Calu3 (cell line): Measurements from ENCODE around the gene SLC36A1. TPM values are rescaled to one million over a fixed set of nuclear protein-coding genes. Genes with fewer than 3 reads are reported as not detected.

Experiments
- BruUV-seq: library from RNA; stranded (reverse); fragments of 400-500 nt; replicated peaks from 2 replicates; lab custom pipeline; 2021; lab: Mats Ljungman, UMichigan
- CTCF ChIA-PET: fragments of 300-600 bp; sonication (Branson Sonifier 250); formaldehyde crosslinking; loops from one replicate; lab custom pipeline; 2022; ENCODE audit warnings: antibody characterized with exemption; lab: Charles Lee
- DNase-seq: peaks from one replicate; pipeline ENCODE4 v3.0.0; 2022
- H3K27ac Mint-ChIP-seq: one replicate; pipeline ENCODE4 v1.8.0; 2022; ENCODE audit warnings: mixed read lengths; ENCODE audit not compliant: unreplicated experiment
- H3K27me3 Mint-ChIP-seq: one replicate; pipeline ENCODE4 v1.8.0; 2022; ENCODE audit warnings: mixed read lengths; ENCODE audit not compliant: unreplicated experiment
- H3K36me3 Mint-ChIP-seq: one replicate; pipeline ENCODE4 v1.8.0; 2022; ENCODE audit warnings: mild to moderate bottlenecking, moderate library complexity, mixed read lengths; ENCODE audit not compliant: insufficient read depth, unreplicated experiment
- H3K4me1 Mint-ChIP-seq: one replicate; pipeline ENCODE4 v1.8.0; 2022; ENCODE audit warnings: mild to moderate bottlenecking, low read depth, mixed read lengths; ENCODE audit not compliant: unreplicated experiment
- H3K4me3 Mint-ChIP-seq: one replicate; pipeline ENCODE4 v1.8.0; 2022; ENCODE audit warnings: mild to moderate bottlenecking, low read depth, moderate library complexity, mixed read lengths; ENCODE audit not compliant: unreplicated experiment
- H3K9me3 Mint-ChIP-seq: one replicate; pipeline ENCODE4 v1.8.0; 2022; ENCODE audit warnings: low read depth, mixed read lengths; ENCODE audit not compliant: unreplicated experiment
- CTCF ChIP-seq: fragments of 200-600 bp; IDR thresholded peaks from one replicate; pipeline ENCODE4 v1.8.0; 2022; ENCODE audit warnings: antibody characterized with exemption; ENCODE audit not compliant: unreplicated experiment
- intact Hi-C: fragments of 100-400 bp; cut with micrococcal nuclease; formaldehyde crosslinking; loops from one replicate; pipeline ENCODE4 v1.10.0; 2022; ENCODE audit not compliant: unreplicated experiment
- total RNA-seq: library from RNA; stranded (reverse); gene quantifications from 2 replicates; pipeline ENCODE4 v1.2.3, GENCODE V29; 2022

The SLC36A1 gene
- total RNA-seq, 1 experiment from 2014 or later = 11.4 TPM

- Mint-ChIP-seq H3K36me3 (peaks cover 12% of the 10 kb centered on the region), H3K4me1 (peaks cover 26% of the 10 kb centered on the region), H3K9me3 (no peaks in the 10 kb centered on the region), H3K27ac (no peak overlapping the region), H3K4me3 (no peak overlapping the region), H3K27me3 (peaks cover 16% of the 10 kb centered on the region)
- no peak for TF ChIP-seq CTCF
- intact Hi-C loops = loop anchor here (10.0 kb wide), 2 partner anchors 326 to 444 kb away; partner anchors contain the start of gene G3BP1
- DNase-seq = no peak
- no TSS peak for BruUV-seq
- CTCF ChIA-PET = interaction anchor here (2.4 kb wide), 1 partner anchor 74 kb away, joined by 16 read pairs; no protein-coding TSS in a partner anchor
Observed at GRCh38 chr5:151449297-151449696, 1.9 kb downstream of the SLC36A1 start.

- Mint-ChIP-seq H3K4me3 (no peak overlapping the region), H3K27ac (no peak overlapping the region), H3K4me1 (peaks cover 26% of the 10 kb centered on the region), H3K27me3 (peaks cover 16% of the 10 kb centered on the region), H3K36me3 (peaks cover 12% of the 10 kb centered on the region), H3K9me3 (no peaks in the 10 kb centered on the region)
- no TSS peak for BruUV-seq
- DNase-seq = no peak
- CTCF ChIA-PET = no interaction called here
- intact Hi-C loops = loop anchor here (10.0 kb wide), 2 partner anchors 325 to 445 kb away; partner anchors contain the start of gene G3BP1
- no peak for TF ChIP-seq CTCF
Observed at GRCh38 chr5:151449839-151450238, 2.4 kb downstream of the SLC36A1 start.

DNA sequence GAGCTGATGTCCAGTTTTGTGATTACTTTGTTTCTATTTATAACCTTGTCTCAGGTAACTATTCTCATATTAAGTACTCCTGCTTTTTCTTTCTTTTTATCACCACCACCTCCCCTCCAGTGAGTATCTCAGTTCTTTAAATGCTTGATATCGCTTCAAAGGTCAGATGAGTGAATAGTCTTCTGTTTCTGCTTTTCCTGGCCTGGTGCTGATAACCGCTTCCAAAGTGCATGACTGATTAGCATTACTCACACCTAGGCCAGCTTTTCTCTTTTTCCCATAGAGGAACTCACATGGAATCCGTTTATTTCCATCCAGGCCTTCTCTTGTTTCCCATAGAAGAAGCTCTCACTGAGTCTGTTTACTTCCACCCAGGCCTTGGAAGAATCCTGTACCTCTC is 3.2 kb downstream of the SLC36A1 start:
- CTCF ChIA-PET = no interaction called here
- no peak for DNase-seq
- no peak for TF ChIP-seq CTCF

GRCh38 chr5:151451626-151452520 is 4.5 kb downstream of the SLC36A1 start:
- Mint-ChIP-seq H3K4me1 (peaks cover 26% of the 10 kb centered on the region), H3K4me3 (no peak overlapping the region), H3K9me3 (no peaks in the 10 kb centered on the region), H3K36me3 (peaks cover 12% of the 10 kb centered on the region), H3K27me3 (no peaks in the 10 kb centered on the region), H3K27ac (no peak overlapping the region)
- no peak for DNase-seq
- TF ChIP-seq CTCF = no peak
- intact Hi-C loops = no loop called here
- no TSS peak for BruUV-seq
- CTCF ChIA-PET = no interaction called here

More for the DNA sequence above, 3.2 kb downstream of the SLC36A1 start:
- BruUV-seq = no TSS peak
- H3K27ac Mint-ChIP-seq = no peak overlapping the region
- peaks cover 26% of the 10 kb centered on the region for H3K4me1 Mint-ChIP-seq
- no peaks in the 10 kb centered on the region for H3K9me3 Mint-ChIP-seq
- intact Hi-C loops = no loop called here
- H3K36me3 Mint-ChIP-seq = peaks cover 12% of the 10 kb centered on the region
- peaks cover 9% of the 10 kb centered on the region for H3K27me3 Mint-ChIP-seq
- no peak overlapping the region for H3K4me3 Mint-ChIP-seq
